ENCODE results near the gene HOXB7. TPM values are rescaled to one million over a fixed set of nuclear protein-coding genes. Genes with fewer than 3 reads are reported as not detected.

HOXB7 gene
- total RNA-seq, 1 donor from 2014 or later = 8.5 TPM

DNA sequence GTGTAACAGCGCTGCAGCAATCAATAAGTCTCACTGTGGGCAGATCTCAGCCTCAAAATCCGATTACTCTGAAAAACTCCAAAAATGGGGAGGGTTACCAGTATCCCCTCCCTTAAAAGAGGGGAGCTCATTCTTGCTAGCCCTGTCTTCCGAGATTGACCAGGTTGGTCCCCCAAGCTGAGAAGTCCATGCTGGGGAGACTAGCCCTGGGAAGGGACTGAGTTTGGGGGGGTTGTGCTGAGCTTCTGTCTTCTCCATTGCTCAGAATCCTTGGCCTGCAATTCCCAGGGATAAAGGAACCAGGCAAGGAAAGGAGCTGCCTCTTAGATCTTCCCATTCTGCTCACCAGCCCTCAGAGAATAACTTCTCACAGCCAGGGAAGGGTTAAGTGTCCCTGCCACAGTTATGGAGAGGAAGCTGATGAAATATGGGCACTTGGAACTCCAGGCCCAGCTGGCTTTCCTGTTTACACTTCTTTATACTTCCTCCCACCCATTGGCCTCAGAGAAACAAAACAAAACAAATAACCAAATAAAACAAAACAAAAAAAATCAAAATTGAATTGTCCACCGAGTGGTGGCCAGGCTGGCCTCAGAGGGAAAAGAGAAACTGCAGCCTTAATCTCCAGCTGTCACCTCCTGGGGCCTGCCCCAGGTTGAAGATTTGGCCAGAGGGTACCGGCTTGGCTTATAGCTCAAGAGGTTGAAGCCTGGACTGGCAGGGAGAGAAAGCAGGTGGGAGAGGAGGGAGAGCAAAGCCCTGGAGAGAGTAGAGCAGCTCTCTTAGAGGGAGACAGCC, 23.3 kb downstream of the HOXB7 start:
- H3K9me3 Mint-ChIP-seq = no peaks in the 10 kb centered on the region
- peak overlapping the region; percentile 92 for H3K4me3 Mint-ChIP-seq
- no peak for DNase-seq (ENCODE audit: low read depth, low spot score)
- peaks cover 22% of the 10 kb centered on the region for H3K4me1 Mint-ChIP-seq
- no peak for TF ChIP-seq CTCF (conservative IDR thresholded peaks at IDR 0.05)
- peaks cover 9% of the 10 kb centered on the region for H3K36me3 Mint-ChIP-seq (ENCODE audit: low read depth)
- H3K27me3 Mint-ChIP-seq (ENCODE audit: low read depth) = peaks cover 100% of the 10 kb centered on the region
- no peak overlapping the region for H3K27ac Mint-ChIP-seq (ENCODE audit: unreplicated experiment)

DNA sequence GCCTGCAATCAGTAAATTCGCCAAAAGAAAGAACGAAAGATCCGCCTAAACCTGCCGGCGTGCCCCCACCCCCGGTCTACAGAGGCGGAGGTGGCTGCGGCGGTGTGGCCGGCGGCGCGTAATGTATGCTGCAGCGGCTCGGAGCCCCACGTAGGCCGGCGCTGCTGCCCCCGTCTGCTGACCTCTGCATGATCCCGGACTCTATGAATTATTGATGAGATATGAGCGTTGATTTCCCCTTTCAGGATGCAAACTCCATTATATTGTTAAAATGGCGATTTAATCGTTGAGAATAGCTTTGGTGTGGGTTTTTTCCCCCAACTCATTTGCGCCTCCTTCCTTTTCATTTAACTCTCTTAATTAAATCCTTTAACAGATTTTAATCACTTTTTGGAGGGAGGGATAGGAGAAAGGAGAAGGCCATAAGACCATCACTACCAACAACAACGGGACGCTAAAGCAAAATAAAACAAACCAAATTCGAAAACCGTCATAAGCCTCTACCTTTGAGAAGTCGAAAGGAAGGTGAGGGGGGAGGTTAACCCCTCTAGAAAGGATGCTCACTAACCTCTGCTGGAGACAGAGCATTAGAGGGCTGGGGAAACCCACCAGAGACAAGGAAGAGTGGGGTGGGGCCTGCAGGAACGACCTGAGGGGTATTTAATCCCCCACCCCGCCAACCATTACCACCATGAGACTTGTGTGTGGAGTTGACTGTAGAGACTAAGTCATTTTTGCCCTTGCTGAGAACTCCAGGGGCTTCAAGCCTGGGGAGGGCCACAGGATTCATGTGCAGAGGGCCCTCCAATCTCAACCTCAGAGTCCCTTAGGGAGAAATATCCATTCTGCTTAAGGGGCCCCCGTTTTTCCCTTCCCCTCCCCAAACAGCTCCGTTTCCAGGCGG, 24.2 kb downstream of the HOXB7 start:
- Mint-ChIP-seq H3K4me1 (peaks cover 22% of the 10 kb centered on the region), H3K27me3 (ENCODE audit: low read depth) (peaks cover 100% of the 10 kb centered on the region), H3K9me3 (no peaks in the 10 kb centered on the region), H3K36me3 (ENCODE audit: low read depth) (peaks cover 9% of the 10 kb centered on the region), H3K4me3 (peak overlapping the region; percentile 92), H3K27ac (ENCODE audit: unreplicated experiment) (no peak overlapping the region)
- DNase-seq (ENCODE audit: low read depth, low spot score) = no peak
- TF ChIP-seq CTCF (conservative IDR thresholded peaks at IDR 0.05) = no peak

DNA sequence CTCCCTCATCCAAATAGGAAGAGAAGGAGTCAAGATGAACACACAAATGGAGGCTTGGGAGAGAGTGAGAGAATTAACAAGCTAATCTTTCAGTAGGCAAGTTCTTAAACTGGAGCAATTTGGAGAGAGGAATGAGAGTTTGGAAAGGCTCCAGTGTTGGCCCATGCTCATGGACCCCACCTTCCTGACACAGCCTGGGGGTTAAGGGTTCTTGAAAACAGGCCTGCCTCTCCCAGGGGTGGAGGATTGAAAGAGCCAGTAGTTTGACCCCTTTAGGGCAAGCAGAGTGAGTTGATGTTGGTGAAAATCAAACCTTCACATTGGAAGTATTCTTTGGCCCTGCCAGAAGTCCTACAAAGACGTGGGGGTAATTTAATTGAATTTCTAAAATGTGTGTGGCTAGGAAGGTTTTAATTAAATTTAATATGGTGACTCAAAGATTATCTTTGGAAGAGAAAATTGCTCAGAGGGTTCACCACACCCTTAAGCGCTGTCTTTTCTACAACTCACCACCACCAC, 26.5 kb downstream of the HOXB7 start:
- peak overlapping the region; percentile 56 for H3K4me3 Mint-ChIP-seq
- peaks cover 7% of the 10 kb centered on the region for H3K36me3 Mint-ChIP-seq (ENCODE audit: low read depth)
- no peak for DNase-seq (ENCODE audit: low read depth, low spot score)
- peaks cover 35% of the 10 kb centered on the region for H3K4me1 Mint-ChIP-seq
- no peaks in the 10 kb centered on the region for H3K9me3 Mint-ChIP-seq
- TF ChIP-seq CTCF (conservative IDR thresholded peaks at IDR 0.05) = no peak
- H3K27me3 Mint-ChIP-seq (ENCODE audit: low read depth) = peaks cover 100% of the 10 kb centered on the region
- no peak overlapping the region for H3K27ac Mint-ChIP-seq (ENCODE audit: unreplicated experiment)

DNA sequence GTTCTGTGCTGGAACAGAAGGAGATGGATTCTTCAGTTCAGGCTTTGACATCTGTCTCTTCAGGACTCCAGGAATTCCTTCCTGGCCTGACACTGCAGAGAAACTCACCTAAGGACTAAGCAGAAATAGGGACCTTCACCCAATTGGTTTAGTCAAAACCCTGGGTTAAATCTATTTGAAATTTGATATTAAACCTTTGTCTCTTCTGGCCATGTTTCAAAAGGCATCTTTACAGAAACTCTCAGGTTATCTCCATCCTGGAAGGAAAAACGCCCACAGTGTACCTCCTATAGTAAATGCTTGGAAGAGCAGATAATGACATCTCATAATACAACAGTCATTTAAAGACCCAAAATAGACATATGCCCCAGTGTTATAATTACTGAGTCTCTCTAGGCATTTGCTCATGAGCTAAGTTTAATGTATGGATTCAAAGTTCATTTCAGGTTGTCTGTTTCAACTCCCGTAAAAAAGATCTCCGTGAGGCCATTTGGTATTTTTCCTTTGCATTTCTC, 27.1 kb downstream of the HOXB7 start:
- Mint-ChIP-seq H3K36me3 (ENCODE audit: low read depth) (peaks cover 7% of the 10 kb centered on the region), H3K9me3 (no peaks in the 10 kb centered on the region), H3K4me1 (peaks cover 41% of the 10 kb centered on the region), H3K27me3 (ENCODE audit: low read depth) (peaks cover 100% of the 10 kb centered on the region), H3K4me3 (peak overlapping the region; percentile 56), H3K27ac (ENCODE audit: unreplicated experiment) (no peak overlapping the region)
- TF ChIP-seq CTCF (conservative IDR thresholded peaks at IDR 0.05) = no peak
- no peak for DNase-seq (ENCODE audit: low read depth, low spot score)

GRCh38 chr17:48582750-48583069, 28.1 kb downstream of the HOXB7 start:
- peak overlapping the region; percentile 56 for H3K4me3 Mint-ChIP-seq

More at GRCh38 chr17:48582750-48583069, 28.1 kb downstream of the HOXB7 start:
- peaks cover 42% of the 10 kb centered on the region for H3K4me1 Mint-ChIP-seq
- H3K9me3 Mint-ChIP-seq = no peaks in the 10 kb centered on the region
- peaks cover 98% of the 10 kb centered on the region for H3K27me3 Mint-ChIP-seq (ENCODE audit: low read depth)
- TF ChIP-seq CTCF (conservative IDR thresholded peaks at IDR 0.05) = no peak
- no peak for DNase-seq (ENCODE audit: low read depth, low spot score)
- no peak overlapping the region for H3K27ac Mint-ChIP-seq (ENCODE audit: unreplicated experiment)
- peaks cover 7% of the 10 kb centered on the region for H3K36me3 Mint-ChIP-seq (ENCODE audit: low read depth)

Data from neural crest cell (in vitro differentiated cells).